ENCODE data around the gene SORCS3. TPM values are rescaled to one million over a fixed set of nuclear protein-coding genes. Genes with fewer than 3 reads are reported as not detected.

SORCS3 gene
- total RNA-seq, 1 donor from 2014 or later: not detected

DNA sequence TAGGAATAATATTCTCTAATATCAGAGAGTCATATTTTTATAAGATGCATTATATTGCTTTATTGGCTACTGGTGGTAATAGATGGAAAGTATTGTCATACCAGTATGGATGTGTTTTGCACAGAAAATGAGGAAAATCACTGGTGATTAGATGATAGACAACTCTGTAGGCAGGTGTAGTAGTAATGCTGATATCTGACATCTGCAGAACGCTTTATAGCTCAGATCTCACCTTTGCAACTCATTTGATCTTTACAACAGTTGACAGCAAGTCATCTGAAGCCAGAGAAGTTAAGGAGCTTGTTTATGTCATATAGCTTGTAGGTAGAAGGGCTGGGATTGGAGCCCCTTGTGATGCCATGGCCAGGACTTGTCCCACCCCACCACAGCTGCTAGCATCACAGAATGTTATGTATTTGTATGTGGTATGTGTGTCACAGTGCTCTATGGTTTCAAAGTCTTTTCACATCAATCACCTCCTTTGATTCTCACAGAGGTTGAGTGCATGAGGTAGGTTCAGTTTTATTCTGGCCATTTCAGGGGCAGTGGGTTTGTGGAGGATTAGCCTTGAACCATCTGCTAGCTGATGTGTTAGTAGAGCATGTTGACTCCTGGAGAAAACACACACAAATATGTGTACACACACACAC is 140.0 kb downstream of the SORCS3 start:
- Mint-ChIP-seq H3K4me3 (no peak overlapping the region), H3K27me3 (peaks cover 3% of the 10 kb centered on the region), H3K9me3 (no peaks in the 10 kb centered on the region), H3K36me3 (ENCODE audit: low read depth) (no peaks in the 10 kb centered on the region), H3K4me1 (no peaks in the 10 kb centered on the region), H3K27ac (no peak overlapping the region)
- CTCF ChIA-PET: no interaction called here
- intact Hi-C loops (cut with micrococcal nuclease): no loop called here
- DNase-seq (no peak), ATAC-seq (ENCODE audit: low read depth) (no peak)
- POLR2A ChIA-PET: no interaction called here
- no peak for TF ChIP-seq CTCF (IDR thresholded peaks at IDR 0.05)

DNA sequence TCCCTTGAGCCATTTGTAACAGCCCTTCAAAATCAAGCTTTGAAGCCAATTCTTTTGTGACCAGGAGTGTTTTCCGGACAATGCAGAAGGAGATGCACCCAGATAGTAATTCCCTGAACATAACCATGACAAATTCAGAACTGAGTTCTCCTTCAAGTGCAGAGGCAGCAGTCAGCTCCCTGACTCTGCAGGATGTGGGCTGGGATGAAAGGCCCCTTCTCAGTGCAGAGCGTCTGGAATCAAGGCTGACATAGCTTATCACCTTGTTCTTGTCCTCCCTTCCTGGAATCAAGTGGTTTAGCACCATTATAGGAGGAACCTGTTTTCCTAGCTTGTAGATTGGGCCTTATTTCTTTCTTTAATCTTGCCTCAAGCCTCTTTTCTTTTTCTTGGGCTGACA is 143.4 kb downstream of the SORCS3 start:
- Mint-ChIP-seq H3K27me3 (peaks cover 3% of the 10 kb centered on the region), H3K27ac (no peak overlapping the region), H3K4me3 (no peak overlapping the region), H3K36me3 (ENCODE audit: low read depth) (no peaks in the 10 kb centered on the region), H3K9me3 (peaks cover 5% of the 10 kb centered on the region), H3K4me1 (no peaks in the 10 kb centered on the region)
- no peak for TF ChIP-seq CTCF (IDR thresholded peaks at IDR 0.05)
- POLR2A ChIA-PET: no interaction called here
- CTCF ChIA-PET: no interaction called here
- ATAC-seq (ENCODE audit: low read depth) (no peak), DNase-seq (no peak)
- intact Hi-C loops (cut with micrococcal nuclease): no loop called here

- Mint-ChIP-seq H3K27me3 (no peaks in the 10 kb centered on the region), H3K27ac (no peak overlapping the region), H3K4me3 (no peak overlapping the region), H3K9me3 (peaks cover 5% of the 10 kb centered on the region), H3K36me3 (ENCODE audit: low read depth) (no peaks in the 10 kb centered on the region), H3K4me1 (no peaks in the 10 kb centered on the region)
- no peak for TF ChIP-seq CTCF (IDR thresholded peaks at IDR 0.05)
- POLR2A ChIA-PET: no interaction called here
- CTCF ChIA-PET: no interaction called here
- no peak for DNase-seq
- intact Hi-C loops (cut with micrococcal nuclease): no loop called here
- ATAC-seq (ENCODE audit: low read depth): no peak
These were observed 150.4 kb downstream of the SORCS3 start for GRCh38 chr10:104791471-104791870.

DNA sequence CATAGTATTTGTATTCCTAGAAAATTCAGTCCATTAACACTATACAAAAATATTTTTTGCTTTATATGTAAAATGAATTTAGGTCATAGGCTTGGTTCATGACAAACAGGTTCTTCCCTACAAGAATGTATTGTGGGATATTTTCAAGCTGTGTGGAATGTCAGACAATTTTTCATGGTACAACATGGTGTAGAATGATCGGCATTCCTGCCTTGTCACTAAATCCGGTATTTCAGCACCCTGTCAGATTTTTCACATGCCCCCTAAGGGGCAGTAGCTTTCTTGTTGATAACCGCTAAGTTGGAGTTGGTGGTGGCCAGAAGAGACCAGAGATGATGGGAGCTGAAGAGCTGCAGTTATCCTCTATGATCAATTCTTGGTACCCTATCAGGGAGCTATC is 154.3 kb downstream of the SORCS3 start:
- intact Hi-C loops (cut with micrococcal nuclease): no loop called here
- H3K27ac Mint-ChIP-seq: no peak overlapping the region
- DNase-seq: no peak
- H3K27me3 Mint-ChIP-seq: no peaks in the 10 kb centered on the region
- CTCF ChIA-PET: no interaction called here
- POLR2A ChIA-PET: no interaction called here
- no peak for ATAC-seq (ENCODE audit: low read depth)
- H3K36me3 Mint-ChIP-seq (ENCODE audit: low read depth): no peaks in the 10 kb centered on the region
- TF ChIP-seq CTCF (IDR thresholded peaks at IDR 0.05): no peak
- H3K9me3 Mint-ChIP-seq: no peaks in the 10 kb centered on the region
- H3K4me1 Mint-ChIP-seq: no peaks in the 10 kb centered on the region
- H3K4me3 Mint-ChIP-seq: no peak overlapping the region

GRCh38 chr10:104796823-104797222 is 155.7 kb downstream of the SORCS3 start:
- TF ChIP-seq CTCF (IDR thresholded peaks at IDR 0.05): no peak
- no peak overlapping the region for H3K27ac Mint-ChIP-seq
- no peaks in the 10 kb centered on the region for H3K4me1 Mint-ChIP-seq
- no peak for DNase-seq
- no peaks in the 10 kb centered on the region for H3K36me3 Mint-ChIP-seq (ENCODE audit: low read depth)
- ATAC-seq (ENCODE audit: low read depth): no peak
- ChIA-PET CTCF (no interaction called here), POLR2A (interaction anchor here (0.7 kb wide), 1 partner anchor 21 kb away, joined by 3 read pairs; no protein-coding TSS in a partner anchor)
- no peaks in the 10 kb centered on the region for H3K27me3 Mint-ChIP-seq
- H3K9me3 Mint-ChIP-seq: no peaks in the 10 kb centered on the region
- intact Hi-C loops (cut with micrococcal nuclease): no loop called here
- H3K4me3 Mint-ChIP-seq: no peak overlapping the region
